ENCODE measurements around the gene RAB37.

- TF ChIP-seq CTCF (IDR thresholded peaks at IDR 0.05), result no peak
- no peak for TF ChIP-seq POLR2A (IDR thresholded peaks at IDR 0.05)
Measured at GRCh38 chr17:74750039-74750326, 12.9 kb downstream of the RAB37 start.
